ENCODE measurements around the gene ARHGEF16.

Gene ARHGEF16

GRCh38 chr1:3442331-3442730 is 12.1 kb upstream of the ARHGEF16 start:
- DNase-seq (ENCODE audit: low read depth in 2 of 2): no peak
- no peak for TF ChIP-seq CTCF (IDR thresholded peaks at IDR 0.05; ENCODE audit: low read depth, low read length)

GRCh38 chr1:3442901-3443300 is 11.6 kb upstream of the ARHGEF16 start:
- no peak for TF ChIP-seq CTCF (IDR thresholded peaks at IDR 0.05; ENCODE audit: low read depth, low read length)
- H3K4me3 ChIP-seq (replicated peaks in 1 of 2; ENCODE audit: low read depth in 2 of 2, low read length in 2 of 2): no peak overlapping the region
- DNase-seq (ENCODE audit: low read depth in 2 of 2): no peak

More at GRCh38 chr1:3442331-3442730, 12.1 kb upstream of the ARHGEF16 start:
- H3K4me3 ChIP-seq (replicated peaks in 1 of 2; ENCODE audit: low read depth in 2 of 2, low read length in 2 of 2): no peak overlapping the region

GRCh38 chr1:3443807-3444206 is 10.7 kb upstream of the ARHGEF16 start:
- TF ChIP-seq CTCF (IDR thresholded peaks at IDR 0.05; ENCODE audit: low read depth, low read length): no peak
- H3K4me3 ChIP-seq (replicated peaks in 1 of 2; ENCODE audit: low read depth in 2 of 2, low read length in 2 of 2): no peak overlapping the region
- no peak for DNase-seq (ENCODE audit: low read depth in 2 of 2)

GRCh38 chr1:3444298-3444697 is 10.2 kb upstream of the ARHGEF16 start:
- DNase-seq (ENCODE audit: low read depth in 2 of 2): no peak
- no peak for TF ChIP-seq CTCF (IDR thresholded peaks at IDR 0.05; ENCODE audit: low read depth, low read length)
- H3K4me3 ChIP-seq (replicated peaks in 1 of 2; ENCODE audit: low read depth in 2 of 2, low read length in 2 of 2): no peak overlapping the region

- no peak for TF ChIP-seq CTCF (IDR thresholded peaks at IDR 0.05; ENCODE audit: low read depth, low read length)
- no peak for DNase-seq (ENCODE audit: low read depth in 2 of 2)
- no peak overlapping the region for H3K4me3 ChIP-seq (replicated peaks in 1 of 2; ENCODE audit: low read depth in 2 of 2, low read length in 2 of 2)
Observed at GRCh38 chr1:3444736-3445135, 9.7 kb upstream of the ARHGEF16 start.

- H3K4me3 ChIP-seq (replicated peaks in 1 of 2; ENCODE audit: low read depth in 2 of 2, low read length in 2 of 2): no peak overlapping the region
- no peak for DNase-seq (ENCODE audit: low read depth in 2 of 2)
- TF ChIP-seq CTCF (IDR thresholded peaks at IDR 0.05; ENCODE audit: low read depth, low read length): no peak
Observed at GRCh38 chr1:3450202-3450863, 4.1 kb upstream of the ARHGEF16 start.

- no peak overlapping the region for H3K4me3 ChIP-seq (replicated peaks in 1 of 2; ENCODE audit: low read depth in 2 of 2, low read length in 2 of 2)
- no peak for DNase-seq (ENCODE audit: low read depth in 2 of 2)
- no peak for TF ChIP-seq CTCF (IDR thresholded peaks at IDR 0.05; ENCODE audit: low read depth, low read length)
Observed at GRCh38 chr1:3450983-3451382, 3.5 kb upstream of the ARHGEF16 start.
